ENCODE measurements around the gene UGT1A7. TPM values are rescaled to one million over a fixed set of nuclear protein-coding genes. Genes with fewer than 3 reads are reported as not detected.
A peak's percentile ranks its signal among the peaks of the same experiment; 100 is the strongest.
"Not testable (repeated sequence)": the region's sequence is repeated elsewhere in the genome, so short reads cannot be mapped to it uniquely, and the experiment has no call there.

Gene UGT1A7
- not detected for total RNA-seq
- total RNA-seq (2013) = not detected

- no peaks in the 10 kb centered on the region for H3K9me3 ChIP-seq (ENCODE audit: control insufficient read depth, insufficient read depth, low read length)
- no peak for TF ChIP-seq CTCF (IDR thresholded peaks at IDR 0.05)
- Mint-ChIP-seq H3K4me3 (no peak within 1 kb of the TSS), H3K27ac (no peak within 1 kb of the TSS), H3K27me3 (ENCODE audit: low read depth in 2 of 2) (peaks cover 4 to 24% of the 10 kb centered on the region in 2 donors), H3K36me3 (no peaks in the 10 kb centered on the region), H3K9me3 (no peaks in the 10 kb centered on the region), H3K4me1 (no peaks in the 10 kb centered on the region)
- H3K27ac ChIP-seq (ENCODE audit: low read length) = no peak within 1 kb of the TSS
- ATAC-seq (peak in 1 of 3 donors; percentile 10), DNase-seq (no peak)
- intact Hi-C loops (cut with micrococcal nuclease) = no loop called here
- H3K36me3 ChIP-seq (ENCODE audit: control insufficient read depth, insufficient read depth, low read length) = no peaks in the 10 kb centered on the region
- no peaks in the 10 kb centered on the region for H3K4me1 ChIP-seq (ENCODE audit: control insufficient read depth, insufficient read depth, low read length)
- H3K27me3 ChIP-seq (ENCODE audit: control insufficient read depth, insufficient read depth, low read length) = no peaks in the 10 kb centered on the region
- WGBS (ENCODE audit: insufficient coverage) = 95% methylated on average over 4 of the region's 5 CpGs
- no peak within 1 kb of the TSS for H3K4me3 ChIP-seq (ENCODE audit: low read length)
Measured at GRCh38 chr2:233681521-233682099, at the start of gene UGT1A7. Gene UGT1A7, plus strand, starts transcription at chr2:233681901. Its CDS starts 37 bp downstream, at chr2:233681938.

DNA sequence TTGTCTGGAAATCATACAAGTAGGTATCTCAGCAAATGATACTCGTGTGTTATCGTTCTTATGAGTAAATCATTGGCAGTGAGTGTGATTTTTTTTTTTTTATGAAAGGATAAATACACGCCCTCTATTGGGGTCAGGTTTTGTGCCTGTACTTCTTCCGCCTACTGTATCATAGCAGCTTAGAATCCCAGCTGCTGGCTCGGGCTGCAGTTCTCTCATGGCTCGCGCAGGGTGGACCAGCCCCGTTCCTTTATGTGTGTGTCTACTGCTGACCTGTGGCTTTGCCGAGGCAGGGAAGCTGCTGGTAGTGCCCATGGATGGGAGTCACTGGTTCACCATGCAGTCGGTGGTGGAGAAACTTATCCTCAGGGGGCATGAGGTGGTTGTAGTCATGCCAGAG, 45.4 kb upstream of the UGT1A7 start, which contains the start of gene UGT1A10:
UGT1A10 (plus strand) TSS at position 143 of the 400 bp plus-strand sequence; CDS start at position 218, 75 bp downstream.
- H3K36me3 ChIP-seq (ENCODE audit: control insufficient read depth, insufficient read depth, low read length); H3K36me3 Mint-ChIP-seq; H3K9me3 Mint-ChIP-seq; H3K4me3 ChIP-seq (ENCODE audit: low read length); H3K4me1 ChIP-seq (ENCODE audit: control insufficient read depth, insufficient read depth, low read length); H3K4me1 Mint-ChIP-seq; H3K27ac ChIP-seq (ENCODE audit: low read length); ATAC-seq; DNase-seq; H3K9me3 ChIP-seq (ENCODE audit: control insufficient read depth, insufficient read depth, low read length); intact Hi-C loops (cut with micrococcal nuclease); H3K4me3 Mint-ChIP-seq; H3K27me3 ChIP-seq (ENCODE audit: control insufficient read depth, insufficient read depth, low read length); H3K27ac Mint-ChIP-seq: not testable (repeated sequence)
- H3K27me3 Mint-ChIP-seq (ENCODE audit: low read depth in 2 of 2) = peaks cover 14 to 48% of the 10 kb centered on the region in 2 donors
- WGBS (ENCODE audit: insufficient coverage) = 88% methylated on average over 8 of the region's 10 CpGs

DNA sequence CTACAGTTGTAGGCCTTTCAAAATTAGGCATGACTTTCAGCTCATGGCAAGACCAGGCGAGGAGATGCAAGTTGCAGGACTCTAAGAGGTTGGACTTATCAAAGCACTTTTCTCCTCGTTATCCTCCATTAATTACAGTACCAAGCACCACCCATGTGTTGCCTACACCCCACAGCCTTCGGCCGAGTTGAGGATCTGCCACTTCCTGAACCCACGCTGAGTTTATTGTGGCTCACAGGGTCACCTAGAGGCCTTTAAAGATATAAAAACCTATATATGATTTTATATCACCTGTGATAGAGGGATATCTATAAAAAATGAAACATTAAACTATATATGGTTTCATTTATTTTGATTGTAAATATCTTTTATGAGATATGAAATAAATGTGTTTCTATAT, 42.9 kb upstream of the UGT1A7 start:
- Histone ChIP-seq H3K27me3 (ENCODE audit: control insufficient read depth, insufficient read depth, low read length) (no peaks in the 10 kb centered on the region), H3K4me3 (ENCODE audit: low read length) (no peak overlapping the region), H3K36me3 (ENCODE audit: control insufficient read depth, insufficient read depth, low read length) (no peaks in the 10 kb centered on the region), H3K27ac (ENCODE audit: low read length) (no peak overlapping the region), H3K9me3 (ENCODE audit: control insufficient read depth, insufficient read depth, low read length) (no peaks in the 10 kb centered on the region), H3K4me1 (ENCODE audit: control insufficient read depth, insufficient read depth, low read length) (no peaks in the 10 kb centered on the region)
- Mint-ChIP-seq H3K27me3 (ENCODE audit: low read depth in 2 of 2) (peaks cover 17 to 34% of the 10 kb centered on the region in 2 donors), H3K4me3 (no peak overlapping the region), H3K9me3 (no peaks in the 10 kb centered on the region), H3K36me3 (no peaks in the 10 kb centered on the region), H3K27ac (no peak overlapping the region), H3K4me1 (no peaks in the 10 kb centered on the region)
- DNase-seq (no peak), ATAC-seq (peak in 1 of 3 donors; percentile 39)
- no peak for TF ChIP-seq CTCF (IDR thresholded peaks at IDR 0.05)
- 64% methylated on average over 3 of the region's 5 CpGs for WGBS (ENCODE audit: insufficient coverage)
- intact Hi-C loops (cut with micrococcal nuclease) = no loop called here

DNA sequence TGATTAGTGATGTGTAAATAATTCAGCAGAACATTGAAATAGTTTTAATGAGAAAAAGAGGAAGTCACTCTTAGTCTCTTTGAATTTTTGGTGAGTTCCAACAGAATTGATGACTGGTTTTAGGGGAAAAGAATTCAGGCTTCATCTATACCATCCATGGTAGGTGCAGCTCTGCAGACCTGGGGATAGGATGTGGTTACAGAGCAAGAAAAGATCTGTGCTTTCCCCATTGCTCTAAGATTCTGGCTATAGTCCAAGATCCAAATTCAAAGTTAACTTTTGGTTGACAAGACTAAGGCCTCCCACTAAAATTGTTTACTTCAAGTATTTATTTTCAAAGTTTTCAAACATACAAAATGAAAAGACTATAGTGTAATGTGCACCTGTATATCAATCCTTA, 41.8 kb upstream of the UGT1A7 start:
- Mint-ChIP-seq H3K36me3 (no peaks in the 10 kb centered on the region), H3K27ac (no peak overlapping the region), H3K27me3 (ENCODE audit: low read depth in 2 of 2) (peaks cover 16 to 31% of the 10 kb centered on the region in 2 donors), H3K4me3 (no peak overlapping the region), H3K9me3 (no peaks in the 10 kb centered on the region), H3K4me1 (no peaks in the 10 kb centered on the region)
- H3K4me3 ChIP-seq (ENCODE audit: low read length) = no peak overlapping the region
- TF ChIP-seq CTCF (IDR thresholded peaks at IDR 0.05) = no peak
- H3K27me3 ChIP-seq (ENCODE audit: control insufficient read depth, insufficient read depth, low read length) = no peaks in the 10 kb centered on the region
- no peaks in the 10 kb centered on the region for H3K36me3 ChIP-seq (ENCODE audit: control insufficient read depth, insufficient read depth, low read length)
- peak in 1 of 2 donors; percentile 25 for DNase-seq
- intact Hi-C loops (cut with micrococcal nuclease) = no loop called here
- H3K9me3 ChIP-seq (ENCODE audit: control insufficient read depth, insufficient read depth, low read length) = no peaks in the 10 kb centered on the region
- H3K4me1 ChIP-seq (ENCODE audit: control insufficient read depth, insufficient read depth, low read length) = no peaks in the 10 kb centered on the region
- no peak overlapping the region for H3K27ac ChIP-seq (ENCODE audit: low read length)
- no peak for ATAC-seq
